GM18907 (cell line): ENCODE measurements around the gene SRA1.
"Not testable (repeated sequence)": the region's sequence is repeated elsewhere in the genome, so short reads cannot be mapped to it uniquely, and the experiment has no call there.

Experiments
- ATAC-seq: cut with Tn5 transposase; IDR thresholded peaks from one replicate; pipeline ENCODE4 v1.9.1; 2021; ENCODE audit warnings: mild to moderate bottlenecking, moderate library complexity; ENCODE audit not compliant: unreplicated experiment

SRA1 gene

DNA sequence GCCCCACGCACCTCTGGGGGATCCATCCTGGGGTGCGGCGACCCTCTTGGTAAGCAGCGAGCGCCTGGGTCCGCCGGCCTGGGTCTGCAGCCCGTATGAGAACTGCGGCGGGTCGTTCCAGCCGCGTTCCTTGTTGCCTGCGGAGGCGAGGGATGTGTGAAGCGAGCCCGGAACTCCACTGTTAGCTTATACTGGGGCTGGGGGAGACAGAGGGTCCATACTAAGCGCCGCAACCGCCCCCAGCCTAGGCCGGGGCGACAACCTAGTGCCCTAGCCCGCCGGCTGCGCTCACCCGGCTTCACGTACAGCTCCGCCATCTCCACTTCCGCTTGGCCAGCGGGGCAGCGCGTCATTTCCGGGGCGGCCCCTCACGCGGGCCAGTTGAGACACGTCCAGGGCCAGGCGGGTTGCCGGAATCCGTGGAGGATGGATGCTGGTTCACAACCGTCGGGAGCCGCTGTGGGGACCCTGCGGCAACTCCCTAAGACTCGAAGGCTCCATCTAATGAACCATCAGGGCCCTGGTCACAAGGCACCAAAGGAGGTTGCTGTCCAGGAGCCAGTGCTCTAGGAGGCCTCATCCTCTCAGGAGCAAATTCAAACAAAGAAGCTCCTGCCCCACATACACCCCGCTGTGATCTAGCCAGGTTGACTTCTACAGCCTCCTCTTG lies at the start of gene SRA1:
Gene SRA1, minus strand, starts transcription at position 338 of the 670 bp plus-strand sequence. Its CDS starts 21 bp downstream, at position 317.
- ATAC-seq: peak; percentile 95

DNA sequence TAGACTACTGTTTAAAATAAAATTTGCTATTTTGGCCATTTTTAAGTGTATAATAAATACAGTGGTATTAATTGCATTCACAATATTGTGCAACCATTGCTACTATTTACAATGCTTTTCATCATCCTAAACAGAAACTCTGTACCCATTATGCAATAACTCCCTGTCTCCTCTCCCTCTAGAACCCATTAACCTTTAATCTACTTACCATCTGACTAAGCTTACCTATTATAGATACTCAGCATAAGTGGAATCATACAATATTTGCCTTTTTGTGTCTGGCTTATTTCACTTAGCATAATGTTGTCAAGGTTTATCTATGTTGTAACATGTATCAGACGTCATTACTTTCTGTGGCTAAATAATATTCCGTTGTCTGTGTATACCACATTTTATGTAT lies 49.8 kb upstream of the SRA1 start:
- no peak for ATAC-seq

DNA sequence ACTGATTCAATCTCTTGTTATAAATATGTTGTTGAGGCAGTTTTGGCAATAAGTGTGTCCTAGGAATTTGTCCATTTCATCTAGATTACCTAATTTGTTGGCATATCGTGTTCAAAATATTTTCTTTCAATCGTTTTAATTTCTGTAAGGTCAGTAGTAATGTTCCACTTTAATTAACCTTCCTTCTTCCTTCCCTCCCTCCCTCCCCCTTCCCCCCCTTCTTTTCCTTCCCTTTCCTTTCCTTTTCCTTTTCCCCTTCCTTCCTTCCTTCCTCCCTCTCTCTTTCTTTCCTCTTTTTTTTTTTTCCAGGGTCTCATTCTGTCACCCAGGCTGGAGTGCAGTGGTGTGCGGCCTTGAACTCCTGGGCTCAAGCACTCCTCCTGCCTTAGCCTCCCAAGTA lies 48.6 kb upstream of the SRA1 start:
- no peak for ATAC-seq

DNA sequence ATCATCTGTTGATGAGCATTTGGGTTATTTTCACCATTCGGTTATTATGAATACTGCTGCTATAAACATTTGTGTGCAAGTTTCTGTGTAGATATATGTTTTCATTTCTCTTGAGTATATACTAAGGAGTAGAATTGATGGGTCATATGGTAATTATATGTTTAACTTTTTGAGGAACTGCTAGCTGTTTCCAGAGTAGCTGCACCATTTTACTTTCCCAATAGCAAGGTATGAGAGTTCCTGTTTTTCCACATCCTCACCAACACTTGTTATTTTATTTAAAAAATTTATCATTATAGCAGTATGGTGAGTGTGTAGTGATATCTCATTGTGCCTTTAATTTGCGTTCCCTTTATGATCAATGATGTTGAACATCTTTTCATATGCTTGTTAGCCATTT lies 46.5 kb upstream of the SRA1 start:
- no peak for ATAC-seq

DNA sequence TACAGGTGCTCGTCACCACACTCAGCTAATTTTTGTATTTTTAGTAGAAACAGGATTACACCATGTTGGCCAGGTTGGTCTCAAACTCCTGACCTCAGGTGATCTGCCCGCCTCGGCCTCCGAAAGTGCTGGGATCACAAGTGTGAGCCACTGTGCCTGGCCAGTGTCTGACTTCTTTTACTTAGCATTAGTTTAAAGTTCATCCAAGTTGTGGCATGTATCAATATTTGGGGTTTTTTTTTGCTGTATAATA lies 46.1 kb upstream of the SRA1 start:
- not testable (repeated sequence) for ATAC-seq

DNA sequence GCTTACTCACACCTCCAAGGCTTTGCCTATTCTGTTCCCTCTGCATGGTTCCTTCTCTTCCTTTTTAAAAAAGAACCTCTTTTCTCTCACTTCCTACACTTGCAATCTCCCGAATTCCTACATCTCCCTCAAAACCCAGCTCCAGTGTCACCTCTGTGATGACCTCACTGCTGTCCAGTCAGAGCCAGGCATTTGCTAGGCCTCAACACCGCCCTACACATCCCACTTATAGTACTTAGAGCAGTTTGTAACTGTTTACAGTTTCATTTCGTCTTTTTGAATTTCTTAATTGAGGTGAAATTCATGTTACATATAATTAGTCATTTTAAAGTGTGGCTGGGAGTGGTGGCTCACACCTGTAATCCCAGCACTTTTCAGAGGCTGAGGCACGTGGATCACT lies 44.9 kb upstream of the SRA1 start:
- no peak for ATAC-seq

DNA sequence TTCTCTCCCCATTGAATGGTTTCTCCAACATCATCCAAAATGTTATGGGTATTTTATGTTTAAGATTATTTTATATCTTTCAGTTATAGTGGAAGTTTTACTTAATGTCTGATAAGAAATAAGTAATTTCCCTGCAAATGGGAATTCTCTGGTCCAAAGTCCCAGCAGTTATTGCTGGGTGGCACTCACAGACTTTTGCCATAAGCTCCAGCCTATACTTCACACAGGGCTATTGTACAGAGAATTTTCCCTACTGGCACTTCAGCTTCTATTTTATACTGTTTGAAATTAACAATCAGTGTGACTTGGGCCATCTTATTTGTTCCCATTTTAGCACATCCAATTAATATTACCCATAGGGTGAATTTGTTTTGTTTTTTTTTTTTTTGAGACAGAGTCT lies 42.8 kb upstream of the SRA1 start:
- no peak for ATAC-seq

DNA sequence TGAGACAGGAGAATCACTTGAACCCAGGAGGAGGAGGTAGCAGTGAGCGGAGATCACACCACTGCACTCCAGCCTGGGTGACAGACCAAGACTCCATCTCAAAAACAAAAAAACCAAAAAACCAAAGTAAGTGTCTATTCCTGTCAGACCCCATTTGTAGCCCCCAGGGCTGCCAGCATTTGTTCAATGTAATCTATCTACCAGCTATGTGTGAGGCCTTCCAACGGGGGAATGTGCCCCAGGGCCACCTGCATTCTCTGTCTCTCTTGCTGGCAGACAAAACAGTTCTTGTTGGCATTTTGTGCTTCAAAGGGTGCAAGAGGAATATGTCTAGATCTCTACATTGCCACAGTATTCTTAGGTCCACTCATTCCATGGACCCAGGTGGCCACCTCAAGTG lies 41.6 kb upstream of the SRA1 start:
- ATAC-seq: no peak

DNA sequence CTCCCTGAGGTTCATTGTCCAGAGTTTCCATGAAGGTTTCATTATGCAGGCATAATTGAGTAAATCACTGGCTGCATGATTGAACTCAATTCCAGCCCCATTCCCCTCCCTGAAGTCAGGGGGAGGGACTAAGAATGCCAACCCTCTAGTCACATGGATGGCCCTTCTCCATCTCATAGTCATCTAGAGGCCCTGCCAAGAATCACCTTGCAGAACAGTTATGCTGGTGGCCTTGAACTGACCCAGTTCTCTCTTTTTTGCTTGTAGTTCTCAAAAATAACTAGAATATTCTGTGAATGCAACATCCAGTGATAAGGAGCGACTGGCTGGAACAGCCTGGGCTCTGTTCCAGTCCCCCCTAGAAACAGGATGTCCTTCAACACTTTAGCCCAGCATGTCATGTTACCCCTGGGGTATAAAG lies 39.1 kb upstream of the SRA1 start:
- ATAC-seq: no peak

DNA sequence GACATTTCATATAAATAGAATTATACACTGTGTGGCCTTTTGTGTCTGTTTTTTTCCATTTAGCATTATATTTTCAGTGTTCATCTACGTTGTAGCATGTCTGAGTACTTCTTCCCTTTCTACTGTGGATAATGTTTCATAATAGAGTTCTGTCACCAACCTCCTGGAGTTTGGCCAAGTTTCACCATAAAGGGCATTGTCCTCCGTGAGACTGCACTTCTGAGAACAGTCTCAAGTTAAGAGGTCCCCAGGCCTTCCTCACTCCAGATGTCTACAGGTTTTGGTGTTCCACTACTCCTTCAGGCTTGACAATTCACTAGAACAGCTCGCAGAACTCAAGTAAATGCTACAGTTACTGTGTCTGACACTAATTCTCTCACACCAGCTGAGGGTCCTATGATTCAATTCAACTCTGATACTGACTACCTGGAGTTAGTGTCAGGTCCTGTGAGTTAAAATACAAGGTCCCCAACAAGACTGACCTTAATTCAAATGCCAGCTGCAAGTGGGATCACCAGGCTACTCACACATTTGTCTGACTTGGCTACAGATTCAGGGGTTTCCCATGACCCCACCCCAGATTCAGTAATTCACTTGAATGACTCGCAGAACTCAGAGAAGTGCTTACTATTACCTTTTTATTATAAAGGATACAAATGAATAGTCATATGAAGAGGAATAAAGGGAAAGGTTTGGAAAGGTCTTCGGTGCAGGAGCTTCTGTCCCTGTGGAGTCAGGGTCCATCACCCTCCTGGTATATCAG lies 38.4 kb upstream of the SRA1 start:
- ATAC-seq: no peak

DNA sequence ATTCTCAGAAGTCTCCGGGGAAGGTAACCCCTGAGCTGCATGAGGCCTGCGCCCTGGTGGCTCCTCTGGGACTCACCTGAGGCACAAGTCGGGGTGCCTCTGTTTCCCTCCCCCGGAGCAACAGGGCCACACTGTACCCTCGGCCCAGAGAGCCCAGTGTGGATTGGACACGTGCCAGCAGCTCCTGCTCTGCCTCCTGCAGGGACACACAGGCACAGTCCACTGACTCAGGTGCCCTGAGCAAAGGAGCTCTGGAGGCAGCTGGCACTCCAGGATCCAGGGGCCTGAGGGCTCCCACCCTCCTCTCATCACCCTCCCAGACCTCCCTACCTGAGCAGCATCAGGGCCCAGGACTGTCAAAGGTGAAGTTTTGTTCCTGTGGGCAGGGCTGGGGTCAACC lies 36.9 kb upstream of the SRA1 start:
- no peak for ATAC-seq

DNA sequence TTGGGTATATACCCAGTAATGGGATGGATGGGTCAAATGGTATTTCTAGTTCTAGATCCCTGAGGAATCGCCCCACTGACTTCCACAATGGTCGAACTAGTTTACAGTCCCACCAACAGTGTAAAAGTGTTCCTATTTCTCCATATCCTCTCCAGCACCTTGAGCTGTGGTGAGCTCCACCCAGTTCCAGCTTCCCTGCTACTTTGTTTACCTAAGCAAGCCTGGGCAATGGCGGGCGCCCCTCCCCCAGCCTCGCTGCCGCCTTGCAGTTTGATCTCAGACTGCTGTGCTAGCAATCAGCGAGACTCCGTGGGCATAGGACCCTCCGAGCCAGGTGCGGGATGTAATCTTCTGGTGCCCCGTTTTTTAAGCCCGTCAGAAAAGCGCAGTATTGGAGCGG lies 35.8 kb upstream of the SRA1 start:
- ATAC-seq: not testable (repeated sequence)

DNA sequence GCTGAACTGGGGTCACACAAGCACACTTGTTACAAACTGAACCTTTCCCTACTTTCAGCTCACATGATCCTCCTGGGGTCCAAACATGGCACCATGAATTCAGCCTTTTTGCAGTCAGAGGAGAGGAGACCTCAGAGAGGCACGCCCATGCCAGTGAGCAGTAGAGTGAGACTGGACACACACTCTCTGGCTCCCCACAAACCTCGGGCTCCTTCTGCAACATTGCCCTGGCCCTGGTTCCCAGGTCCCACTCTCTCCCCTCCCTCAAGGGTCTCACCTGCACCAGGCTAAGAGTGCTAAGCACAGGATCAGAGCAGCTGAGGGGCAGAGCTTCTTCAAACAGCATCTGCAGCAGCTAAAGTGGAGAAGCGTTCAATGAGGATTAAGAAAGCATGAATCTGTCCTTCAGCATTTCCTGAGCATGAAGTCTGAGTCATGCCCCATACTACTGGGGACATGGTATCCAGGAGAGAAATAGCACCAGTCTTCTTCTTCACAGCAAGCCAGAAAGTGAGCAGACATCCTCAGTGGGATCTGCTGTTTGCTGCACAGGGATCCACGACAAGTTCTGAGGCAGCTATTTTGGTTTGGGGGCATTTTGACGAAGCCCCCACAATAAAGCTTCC lies 34.6 kb upstream of the SRA1 start:
- no peak for ATAC-seq

DNA sequence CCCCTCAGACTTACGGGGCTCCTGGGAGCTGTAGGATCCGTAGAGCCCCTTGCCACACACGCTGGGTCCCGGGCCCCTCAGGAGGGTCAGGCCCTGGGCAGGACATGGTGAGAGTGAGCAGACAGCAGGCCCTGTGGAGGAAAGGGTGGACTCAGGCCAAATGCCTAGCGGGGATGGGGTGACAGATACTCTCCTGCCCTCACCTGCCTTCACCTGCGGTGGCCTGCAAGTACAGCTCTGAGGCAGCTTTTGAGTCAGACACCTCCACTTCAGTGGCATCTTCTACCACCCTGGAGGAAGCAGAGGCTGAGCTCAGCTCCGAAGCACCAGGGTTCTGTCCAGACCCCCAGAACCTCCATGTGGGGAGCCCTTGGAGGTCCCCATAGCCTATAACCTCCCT lies 33.6 kb upstream of the SRA1 start:
- no peak for ATAC-seq

DNA sequence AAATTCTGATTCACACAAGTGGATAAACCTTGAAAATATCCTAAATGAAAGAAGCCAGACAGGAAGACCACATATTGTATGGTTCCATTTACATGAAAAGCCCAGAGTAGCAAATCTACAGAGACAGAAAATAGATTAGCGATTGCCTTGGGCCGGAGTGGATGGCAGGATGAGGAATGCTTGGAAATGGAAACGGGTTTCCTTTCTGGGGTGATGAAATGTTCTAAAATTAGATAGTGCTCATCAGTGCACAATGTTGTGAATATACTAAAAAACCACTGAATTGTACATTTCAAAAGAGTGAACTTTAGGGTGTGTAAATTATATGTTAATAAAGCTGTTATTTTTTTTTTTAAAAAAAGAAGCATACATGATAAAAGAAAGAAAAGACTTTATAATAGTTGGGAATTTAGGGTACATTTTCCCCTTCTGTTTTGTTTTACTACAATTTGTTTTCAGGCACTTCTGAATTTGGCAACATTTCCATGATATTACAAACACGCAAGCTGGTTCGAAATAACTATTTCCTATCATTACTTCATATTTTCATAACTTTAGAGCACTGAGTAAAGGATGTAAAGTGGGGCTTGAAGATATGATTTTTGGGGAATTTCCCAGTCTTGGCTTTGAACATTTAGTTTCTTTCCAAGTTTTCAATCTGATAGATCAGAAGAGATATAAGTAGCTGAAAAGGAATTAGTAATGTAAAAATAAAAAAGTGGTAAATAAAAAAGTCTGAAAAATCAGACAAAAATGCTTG lies 31.2 kb upstream of the SRA1 start:
- no peak for ATAC-seq

DNA sequence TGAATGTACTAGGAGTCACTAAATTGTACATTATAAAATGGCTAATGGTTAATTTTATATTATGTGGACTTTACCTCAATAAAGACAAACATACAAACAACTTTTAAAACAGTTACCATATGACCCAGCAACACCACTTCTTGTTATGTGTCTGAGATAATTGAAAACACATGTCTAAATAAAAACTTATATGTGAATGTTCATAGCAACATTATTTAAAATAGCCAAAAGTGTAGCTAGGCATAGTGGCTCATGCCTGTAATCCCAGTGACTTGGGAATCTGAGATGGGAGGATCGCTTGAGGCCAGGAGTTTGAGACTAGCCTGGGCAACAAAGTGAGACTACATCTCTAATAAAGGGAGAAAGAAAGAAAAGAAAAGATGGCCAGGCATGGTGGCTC lies 30.2 kb upstream of the SRA1 start:
- no peak for ATAC-seq

DNA sequence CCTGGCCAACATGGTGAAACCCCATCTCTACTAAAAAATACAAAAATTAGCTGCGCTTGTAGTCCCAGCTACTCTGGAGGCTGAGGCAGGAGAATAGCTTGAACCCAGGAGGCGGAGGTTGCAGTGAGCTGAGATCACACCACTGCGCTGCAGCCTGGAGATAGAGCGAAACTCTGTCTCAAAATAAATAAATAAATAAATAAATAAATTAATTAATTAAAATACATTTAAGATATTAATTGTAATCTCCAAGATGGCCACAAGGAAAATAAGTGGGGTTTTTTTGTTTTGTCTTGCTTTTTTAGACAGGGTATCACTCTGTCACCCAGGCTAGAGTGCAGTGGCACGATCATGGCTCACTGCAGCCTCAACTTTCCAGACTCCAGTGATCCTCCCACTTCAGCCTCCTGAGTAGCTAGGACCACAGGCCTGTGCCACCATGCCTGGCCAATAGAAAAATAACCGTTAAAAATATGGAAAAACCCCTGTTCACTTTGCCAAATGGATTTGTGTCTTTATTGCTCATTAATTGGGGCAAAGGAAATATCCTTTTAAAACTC lies 22.0 kb upstream of the SRA1 start:
- ATAC-seq: not testable (repeated sequence)

DNA sequence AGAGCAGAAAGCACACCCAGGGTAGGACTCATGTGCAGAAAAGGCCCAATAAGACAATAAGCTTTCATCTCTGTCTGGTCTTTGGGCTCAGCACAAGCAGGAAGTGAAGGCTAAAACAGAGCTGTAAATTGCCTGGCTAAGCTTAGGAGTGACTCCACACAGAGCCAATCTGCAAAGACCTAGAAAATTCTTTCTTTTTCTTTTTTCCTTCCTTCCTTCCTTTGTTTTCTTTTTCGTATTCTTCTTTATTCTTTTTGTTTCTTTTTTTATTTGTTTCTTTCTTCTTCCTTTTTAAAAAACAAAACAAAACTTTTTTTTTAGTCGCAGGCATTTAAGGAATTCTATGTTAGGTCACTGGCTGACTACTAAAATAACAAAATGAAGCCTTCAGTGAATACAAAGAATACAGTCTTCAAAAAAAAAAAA lies 19.5 kb upstream of the SRA1 start:
- ATAC-seq: no peak

DNA sequence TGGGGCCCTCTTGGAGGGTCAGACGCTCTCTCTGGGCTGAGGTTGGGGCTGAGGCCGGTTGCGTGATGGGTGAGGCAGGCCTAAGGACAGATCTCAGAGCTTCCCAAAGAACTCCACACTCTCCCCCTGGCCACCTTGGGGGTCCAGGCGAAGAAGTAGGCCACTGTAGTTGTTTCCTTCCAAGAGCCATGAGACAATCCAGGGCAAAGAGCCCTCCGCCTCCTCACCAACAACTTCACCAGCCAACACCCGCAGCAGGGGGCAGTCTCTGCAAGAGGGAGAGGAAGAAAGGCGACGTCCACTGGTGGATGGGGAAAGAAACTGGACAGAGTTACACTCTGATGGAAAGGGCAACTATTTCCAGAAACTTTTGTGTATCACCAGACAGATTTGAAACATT lies 18.0 kb upstream of the SRA1 start:
- no peak for ATAC-seq

DNA sequence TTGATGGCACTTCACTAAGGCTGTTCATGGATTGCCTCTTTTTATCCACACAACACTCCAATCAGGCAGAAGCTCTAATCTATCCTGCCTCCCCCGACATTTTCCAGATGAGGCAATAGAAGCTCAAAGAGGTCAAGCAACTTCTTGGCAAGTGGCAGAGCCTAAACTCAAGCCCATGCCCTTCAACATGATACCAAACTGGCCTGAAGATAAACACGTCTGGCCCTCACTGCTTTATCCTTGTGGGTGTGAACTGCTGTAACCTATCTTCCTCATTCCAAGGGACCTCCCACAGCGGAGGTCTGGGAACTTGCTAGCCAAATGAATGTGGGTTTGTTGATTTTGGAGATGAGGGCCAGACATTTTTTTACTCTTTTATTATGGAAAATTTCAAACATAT lies 16.9 kb upstream of the SRA1 start:
- no peak for ATAC-seq

DNA sequence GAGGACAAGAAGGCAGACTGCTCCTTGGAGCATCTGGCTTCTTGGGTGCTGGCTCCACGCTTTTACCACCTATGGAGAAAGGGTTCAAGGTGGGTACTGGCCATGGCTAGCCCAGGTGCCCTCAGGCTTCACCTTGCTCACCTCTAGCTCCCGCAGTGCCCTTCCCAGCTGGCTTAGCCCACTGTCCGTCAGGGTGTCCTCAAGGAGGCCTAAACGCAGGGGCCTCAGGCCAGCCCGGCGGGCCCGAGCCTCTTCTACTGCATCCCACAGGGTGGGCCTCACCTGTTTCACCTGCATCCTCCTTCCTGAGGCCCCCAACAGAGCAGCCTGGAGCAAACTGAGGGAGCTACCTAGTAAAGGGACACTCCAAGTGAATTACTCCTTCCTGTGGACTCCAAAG lies 16.4 kb upstream of the SRA1 start:
- ATAC-seq: no peak
